Type B pancreatic cell (in vitro differentiated cells): ENCODE results near the gene TUB. TPM values are rescaled to one million over a fixed set of nuclear protein-coding genes. Genes with fewer than 3 reads are reported as not detected.

ENCODE experiments used
- DNase-seq: peaks from one replicate; pipeline ENCODE4 v3.0.0; 2021; ENCODE audit warnings: mixed read lengths; ENCODE audit not compliant: unreplicated experiment; ENCODE audit errors: extremely low spot score
- H3K27ac Mint-ChIP-seq: 2 replicates; pipeline ENCODE4 v1.8.0; 2021; ENCODE audit warnings: mild to moderate bottlenecking, mixed read lengths
- H3K27me3 Mint-ChIP-seq: 2 replicates; pipeline ENCODE4 v1.8.0; 2021; ENCODE audit warnings: mixed read lengths
- H3K36me3 Mint-ChIP-seq: 2 replicates; pipeline ENCODE4 v1.8.0; 2021; ENCODE audit warnings: mixed read lengths
- H3K4me1 Mint-ChIP-seq: one replicate; pipeline ENCODE4 v1.8.0; 2021; ENCODE audit warnings: mixed read lengths; ENCODE audit not compliant: unreplicated experiment
- H3K4me3 Mint-ChIP-seq: 2 replicates; pipeline ENCODE4 v1.8.0; 2021; ENCODE audit warnings: mild to moderate bottlenecking, mixed read lengths
- H3K9me3 Mint-ChIP-seq: 2 replicates; pipeline ENCODE4 v1.8.0; 2021; ENCODE audit warnings: mixed read lengths
- total RNA-seq: library from RNA; stranded (reverse); gene quantifications from 2 replicates; pipeline ENCODE4 v1.2.1, GENCODE V29; 2021; ENCODE audit warnings: low replicate concordance
- TF ChIP-seq, protein P1 (sequence below): fragments of 200-600 bp; sonication (generic); conservative IDR thresholded peaks from 2 replicates; pipeline ENCODE4 v1.5.0; 2021; ENCODE audit warnings: antibody characterized with exemption, mild to moderate bottlenecking

TUB gene
- total RNA-seq, 1 donor from 2014 or later, result 28.8 TPM

DNA sequence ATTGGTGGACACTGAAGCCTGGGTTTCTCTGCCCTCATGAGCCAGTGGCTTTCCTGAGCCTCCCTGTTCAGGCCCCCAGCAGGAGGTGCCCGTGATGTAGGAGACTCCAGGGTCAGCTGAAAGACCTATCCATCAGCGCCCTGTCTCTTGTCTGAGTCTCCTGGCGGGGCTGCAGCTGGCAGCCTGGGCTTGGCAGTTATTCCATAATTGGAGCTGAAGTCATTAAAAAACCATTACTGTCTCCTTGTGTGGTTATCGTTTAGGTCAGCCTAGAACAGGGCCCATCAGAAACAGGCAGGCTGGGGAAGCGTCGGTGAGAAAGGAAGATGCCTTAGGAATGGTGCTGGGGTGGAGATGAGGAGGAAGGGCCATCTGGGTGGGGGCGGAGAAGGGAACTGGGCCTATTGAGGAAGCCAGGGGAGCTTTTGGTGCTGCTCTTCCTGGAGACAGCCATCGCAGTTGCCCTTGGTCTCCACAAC is 5.0 kb downstream of the TUB start:
- Mint-ChIP-seq H3K9me3 (no peaks in the 10 kb centered on the region), H3K27me3 (no peaks in the 10 kb centered on the region), H3K27ac (peak overlapping the region; percentile 17), H3K36me3 (no peaks in the 10 kb centered on the region), H3K4me1 (peaks cover 58% of the 10 kb centered on the region), H3K4me3 (no peak overlapping the region)
- no peak for DNase-seq
- TF ChIP-seq, protein P1, sequence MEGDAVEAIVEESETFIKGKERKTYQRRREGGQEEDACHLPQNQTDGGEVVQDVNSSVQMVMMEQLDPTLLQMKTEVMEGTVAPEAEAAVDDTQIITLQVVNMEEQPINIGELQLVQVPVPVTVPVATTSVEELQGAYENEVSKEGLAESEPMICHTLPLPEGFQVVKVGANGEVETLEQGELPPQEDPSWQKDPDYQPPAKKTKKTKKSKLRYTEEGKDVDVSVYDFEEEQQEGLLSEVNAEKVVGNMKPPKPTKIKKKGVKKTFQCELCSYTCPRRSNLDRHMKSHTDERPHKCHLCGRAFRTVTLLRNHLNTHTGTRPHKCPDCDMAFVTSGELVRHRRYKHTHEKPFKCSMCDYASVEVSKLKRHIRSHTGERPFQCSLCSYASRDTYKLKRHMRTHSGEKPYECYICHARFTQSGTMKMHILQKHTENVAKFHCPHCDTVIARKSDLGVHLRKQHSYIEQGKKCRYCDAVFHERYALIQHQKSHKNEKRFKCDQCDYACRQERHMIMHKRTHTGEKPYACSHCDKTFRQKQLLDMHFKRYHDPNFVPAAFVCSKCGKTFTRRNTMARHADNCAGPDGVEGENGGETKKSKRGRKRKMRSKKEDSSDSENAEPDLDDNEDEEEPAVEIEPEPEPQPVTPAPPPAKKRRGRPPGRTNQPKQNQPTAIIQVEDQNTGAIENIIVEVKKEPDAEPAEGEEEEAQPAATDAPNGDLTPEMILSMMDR, result no peak

DNA sequence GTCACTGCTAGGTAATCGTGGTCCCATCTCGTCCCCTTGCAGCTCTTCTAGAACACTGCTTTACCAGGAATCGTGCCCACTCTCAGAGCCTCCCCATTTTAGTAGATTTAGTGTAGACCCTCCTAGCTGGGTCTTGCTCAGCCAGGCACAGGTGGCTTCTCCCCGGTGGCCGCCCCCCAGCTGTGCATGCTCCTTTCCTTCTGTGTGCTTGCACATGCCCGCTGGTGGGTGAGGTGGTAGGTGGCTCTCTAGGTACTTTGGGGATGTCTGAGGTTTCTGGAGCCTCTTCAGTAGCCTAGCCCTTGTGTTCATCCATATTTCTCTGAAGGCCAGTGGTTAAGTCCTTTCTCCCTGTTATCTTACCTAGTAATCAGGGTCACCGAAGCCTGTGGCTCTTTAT is 5.6 kb downstream of the TUB start:
- Mint-ChIP-seq H3K36me3 (no peaks in the 10 kb centered on the region), H3K4me3 (no peak overlapping the region), H3K27me3 (no peaks in the 10 kb centered on the region)

DNA sequence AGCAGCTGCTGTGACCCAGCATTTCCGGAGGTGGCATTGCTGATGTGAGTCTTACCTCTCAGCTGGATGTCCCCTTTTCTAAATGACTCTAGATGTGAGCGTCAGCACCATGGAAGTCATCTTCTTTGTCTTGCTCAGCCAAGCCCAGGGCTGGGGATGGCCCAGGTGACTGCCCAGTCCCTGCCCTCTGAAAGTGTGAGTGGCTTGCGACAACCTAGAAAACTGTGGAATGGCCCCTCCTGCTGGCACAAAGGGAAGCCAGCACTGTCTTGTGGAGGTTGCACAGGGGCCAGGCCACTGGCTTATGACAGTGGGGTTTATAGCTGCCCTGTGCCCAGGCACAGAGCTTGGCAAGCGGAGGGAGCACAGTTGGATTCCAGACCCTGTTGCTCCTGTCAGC is 6.2 kb downstream of the TUB start:
- H3K27ac Mint-ChIP-seq, result no peak overlapping the region
- H3K4me1 Mint-ChIP-seq, result peaks cover 51% of the 10 kb centered on the region
- DNase-seq, result no peak

More for the DNA sequence above, 5.6 kb downstream of the TUB start:
- TF ChIP-seq, protein P1, result no peak
- H3K9me3 Mint-ChIP-seq, result no peaks in the 10 kb centered on the region
- H3K4me1 Mint-ChIP-seq, result peaks cover 57% of the 10 kb centered on the region
- H3K27ac Mint-ChIP-seq, result no peak overlapping the region
- no peak for DNase-seq

DNA sequence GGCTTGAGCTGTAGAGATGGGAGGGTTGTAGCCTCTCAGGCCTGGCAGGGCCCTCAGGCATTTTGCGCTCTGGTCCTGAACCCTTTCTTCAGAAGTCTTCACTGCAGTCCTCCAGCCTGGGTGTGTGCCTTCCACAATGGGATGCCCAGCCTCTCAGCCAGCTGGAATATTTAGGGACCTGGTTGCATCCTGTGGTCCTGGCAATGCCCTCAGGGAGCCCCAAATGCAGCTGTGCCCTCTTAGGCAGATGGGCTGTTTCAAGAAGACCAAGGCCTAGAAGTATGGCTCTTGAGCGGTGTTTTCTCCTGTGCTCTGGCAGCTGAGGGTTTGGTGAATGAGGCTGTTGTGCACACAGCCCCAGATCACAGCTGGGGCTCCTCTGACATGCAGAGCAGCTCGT is 6.7 kb downstream of the TUB start:
- no peaks in the 10 kb centered on the region for H3K27me3 Mint-ChIP-seq
- H3K9me3 Mint-ChIP-seq, result no peaks in the 10 kb centered on the region
- peaks cover 4% of the 10 kb centered on the region for H3K36me3 Mint-ChIP-seq
- TF ChIP-seq, protein P1, result no peak
- no peak for DNase-seq
- H3K4me3 Mint-ChIP-seq, result no peak overlapping the region
- H3K4me1 Mint-ChIP-seq, result peaks cover 49% of the 10 kb centered on the region
- no peak overlapping the region for H3K27ac Mint-ChIP-seq

More for the DNA sequence above, 6.2 kb downstream of the TUB start:
- Mint-ChIP-seq H3K27me3 (no peaks in the 10 kb centered on the region), H3K4me3 (no peak overlapping the region), H3K9me3 (no peaks in the 10 kb centered on the region), H3K36me3 (no peaks in the 10 kb centered on the region)
- TF ChIP-seq, protein P1, result peak; percentile 33

DNA sequence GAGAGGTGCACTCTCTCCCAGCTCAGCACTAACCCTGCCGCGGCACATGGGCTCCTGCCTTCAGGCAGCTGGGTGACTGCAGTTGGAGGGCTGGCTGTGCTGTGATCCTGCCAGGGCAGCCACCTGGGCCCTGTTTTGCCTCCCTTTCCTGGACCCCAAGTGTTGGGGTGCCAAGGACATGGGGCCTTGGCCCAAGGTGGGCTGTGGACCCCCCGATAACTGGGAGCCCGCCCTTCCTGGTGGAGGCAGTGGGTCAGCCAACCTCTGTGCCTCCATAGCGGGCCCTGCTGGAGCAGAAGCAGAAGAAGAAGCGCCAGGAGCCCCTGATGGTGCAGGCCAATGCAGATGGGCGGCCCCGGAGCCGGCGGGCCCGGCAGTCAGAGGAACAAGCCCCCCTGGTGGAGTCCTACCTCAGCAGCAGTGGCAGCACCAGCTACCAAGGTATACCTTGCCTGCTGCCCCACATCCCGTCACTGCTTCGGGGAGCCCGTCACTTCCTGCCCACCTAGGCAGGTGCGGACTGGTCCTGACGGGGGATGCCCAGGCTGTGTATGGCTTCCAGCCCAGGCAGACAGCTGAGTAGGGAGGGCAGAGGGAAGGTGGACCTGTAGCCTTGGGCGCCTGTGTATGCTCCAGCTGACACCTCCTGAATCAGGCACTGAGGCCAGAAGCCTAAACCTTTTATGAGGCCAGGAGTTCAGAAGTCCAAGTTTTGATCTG is 8.9 kb downstream of the TUB start:
- TF ChIP-seq, protein P1, result no peak
- Mint-ChIP-seq H3K36me3 (peaks cover 6% of the 10 kb centered on the region), H3K27ac (no peak overlapping the region), H3K9me3 (no peaks in the 10 kb centered on the region), H3K4me3 (no peak overlapping the region), H3K4me1 (peaks cover 35% of the 10 kb centered on the region), H3K27me3 (no peaks in the 10 kb centered on the region)
- no peak for DNase-seq
